Pancreas (tissue), 10 donors: ENCODE results near the gene PSME3. TPM values are rescaled to one million over a fixed set of nuclear protein-coding genes. Genes with fewer than 3 reads are reported as not detected.
A peak's percentile ranks its signal among the peaks of the same experiment; 100 is the strongest.

Source experiments
- ATAC-seq, 4 donors: fragments of 200-7000 bp; cut with Tn5 transposase; one replicate each; pipeline versions ENCODE4 v1.8.0 to v1.9.1; 2020; ENCODE audit warnings: mild to moderate bottlenecking in 4 of 4, moderate library complexity in 4 of 4
- DNase-seq, 6 donors: peaks; one replicate each; pipeline ENCODE4 v3.0.0-alpha.2; 2020
- FAIRE-seq: peaks from 2 replicates; lab custom pipeline; 2012; peaks lifted over from hg19 to GRCh38; lab: Jason Lieb, UNC
- H3K27ac ChIP-seq, 4 donors: fragments of 200-600 bp; sonication (generic); 1 replicate in 3 of 4; 2 replicates in 1 of 4; pipeline versions ENCODE4 v1.5.0 to v1.8.0; 2020
- H3K27me3 ChIP-seq, 4 donors: fragments of 200-600 bp; one replicate each; pipeline ENCODE4 v1.8.0; 2021
- H3K36me3 ChIP-seq, 3 donors: fragments of 200-600 bp; sonication (generic) in 1 of 3; one replicate each; pipeline versions ENCODE4 v1.5.0 to v1.8.0; 2020 to 2021
- H3K4me1 ChIP-seq, 3 donors: fragments of 200-600 bp; one replicate each; pipeline ENCODE4 v1.8.0; 2021
- H3K4me3 ChIP-seq, 4 donors: fragments of 200-600 bp; sonication (generic) in 2 of 4; one replicate each; pipeline versions ENCODE4 v1.5.0 to v1.8.0; 2020 to 2021
- H3K9me3 ChIP-seq, 4 donors: fragments of 200-600 bp; one replicate each; pipeline ENCODE4 v1.8.0; 2021
- WGBS, 2 donors: extraction: QIAGEN DNeasy Blood & Tissue Kit; methylation state at CpG; one replicate each; pipeline ENCODE4 v1.1.7; 2013; 5-methylcytosine and 5-hydroxymethylcytosine counted together
- intact Hi-C, 3 donors: fragments of 100-400 bp; cut with DNase I; formaldehyde crosslinking; loops; one replicate each; pipeline versions ENCODE4 v1.11.1 to v1.14.2; 2022
- polyA plus RNA-seq, 2 donors: library from polyadenylated mRNA; stranded (reverse); fragments of 200-250 nt; gene quantifications; one replicate each; pipeline ENCODE4 v1.2.3, GENCODE V29; 2013
- total RNA-seq, 6 donors: library from RNA; stranded (reverse); fragmentation: NEBNext Ultra II Directional in 4 of 6; extraction: Animal tissue kit (Norgen Biotek cat#: 25700) in 4 of 6; gene quantifications; one replicate each; pipeline versions ENCODE4 v1.2.1 to v1.2.4, GENCODE V29; 2021 to 2023
- TF ChIP-seq, protein P1 (sequence below), 4 donors: fragments of 200-600 bp; sonication (generic) in 3 of 4; IDR thresholded peaks; one replicate each; pipeline versions ENCODE4 v1.5.0 to v1.8.0; 2021; ENCODE audit warnings: antibody characterized with exemption in 4 of 4
- donor health status: healthy with polysubstance abuse.
- donor health status: DM: no; HTN: no; CAD: no; lungs with moderate emphysema.
- donor health status: DM: no; HTN: no; CAD: no.
- donor health status: control.
- donor health status: control.
- donor health status: Bipolar disorder and iron deficiency.
- donor health status: DM: yes; HTN: yes; CAD: no.
- donor health status: DM: no; HTN: no; CAD: no.
- donor health status: DM: no; HTN: no; CAD: no.
- donor health status: DM: yes; HTN: yes; CAD: no.

The PSME3 gene
- total and polyA plus RNA-seq, 8 donors = 17.8 to 51.6 (median 35.8) TPM

GRCh38 chr17:42821176-42821575 lies 12.0 kb upstream of the PSME3 start:
- Histone ChIP-seq H3K4me1 (peaks cover 0 to 13% (median 10%) of the 10 kb centered on the region in 3 donors), H3K27me3 (no peaks in the 10 kb centered on the region), H3K36me3 (peaks cover 0 to 49% (median 12%) of the 10 kb centered on the region in 3 donors), H3K4me3 (no peak overlapping the region), H3K9me3 (no peaks in the 10 kb centered on the region), H3K27ac (no peak overlapping the region)
- FAIRE-seq (no peak), ATAC-seq (no peak), DNase-seq (no peak)
- intact Hi-C loops = loop anchor here in 2 of 3 donors (10.0 kb wide), 2 partner anchors 96 to 116 kb away; no protein-coding TSS in a partner anchor
- TF ChIP-seq, protein P1, sequence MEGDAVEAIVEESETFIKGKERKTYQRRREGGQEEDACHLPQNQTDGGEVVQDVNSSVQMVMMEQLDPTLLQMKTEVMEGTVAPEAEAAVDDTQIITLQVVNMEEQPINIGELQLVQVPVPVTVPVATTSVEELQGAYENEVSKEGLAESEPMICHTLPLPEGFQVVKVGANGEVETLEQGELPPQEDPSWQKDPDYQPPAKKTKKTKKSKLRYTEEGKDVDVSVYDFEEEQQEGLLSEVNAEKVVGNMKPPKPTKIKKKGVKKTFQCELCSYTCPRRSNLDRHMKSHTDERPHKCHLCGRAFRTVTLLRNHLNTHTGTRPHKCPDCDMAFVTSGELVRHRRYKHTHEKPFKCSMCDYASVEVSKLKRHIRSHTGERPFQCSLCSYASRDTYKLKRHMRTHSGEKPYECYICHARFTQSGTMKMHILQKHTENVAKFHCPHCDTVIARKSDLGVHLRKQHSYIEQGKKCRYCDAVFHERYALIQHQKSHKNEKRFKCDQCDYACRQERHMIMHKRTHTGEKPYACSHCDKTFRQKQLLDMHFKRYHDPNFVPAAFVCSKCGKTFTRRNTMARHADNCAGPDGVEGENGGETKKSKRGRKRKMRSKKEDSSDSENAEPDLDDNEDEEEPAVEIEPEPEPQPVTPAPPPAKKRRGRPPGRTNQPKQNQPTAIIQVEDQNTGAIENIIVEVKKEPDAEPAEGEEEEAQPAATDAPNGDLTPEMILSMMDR (IDR thresholded peaks at IDR 0.05) = no peak
- 91 to 92% methylated on average over 7 of the region's 7 CpGs for WGBS, 2 donors

DNA sequence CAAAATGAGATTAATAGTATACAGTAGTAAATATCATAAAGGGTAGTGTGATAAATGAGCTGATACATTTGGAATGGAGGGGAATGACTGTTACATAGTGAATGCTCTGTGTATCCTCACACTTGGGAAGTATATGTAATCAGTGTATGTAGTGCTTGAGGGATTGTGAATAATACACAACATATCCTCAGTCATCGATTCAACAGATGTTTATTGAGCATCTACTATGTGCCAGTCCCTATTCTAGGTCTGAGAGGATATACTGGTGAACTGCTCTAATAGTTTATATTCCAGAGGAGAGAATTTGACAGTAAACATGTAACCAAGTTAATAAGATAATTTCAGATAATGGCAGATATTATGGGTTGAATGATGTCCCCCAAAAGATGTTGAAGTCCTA lies 5.7 kb upstream of the PSME3 start:
- H3K27me3 ChIP-seq = no peaks in the 10 kb centered on the region
- peaks cover 5 to 20% (median 19%) of the 10 kb centered on the region in 3 donors for H3K4me1 ChIP-seq
- 84 to 94% methylated on average over 1 of the region's 1 CpG for WGBS, 2 donors
- no peaks in the 10 kb centered on the region for H3K36me3 ChIP-seq
- TF ChIP-seq, protein P1 (IDR thresholded peaks at IDR 0.05) = no peak
- H3K27ac ChIP-seq = no peak overlapping the region
- intact Hi-C loops = loop anchor here in 2 of 3 donors (10.0 kb wide), 2 partner anchors 103 to 123 kb away; no protein-coding TSS in a partner anchor
- no peak overlapping the region for H3K4me3 ChIP-seq
- H3K9me3 ChIP-seq = no peaks in the 10 kb centered on the region
- no peak for DNase-seq
- FAIRE-seq = no peak
- ATAC-seq = no peak

DNA sequence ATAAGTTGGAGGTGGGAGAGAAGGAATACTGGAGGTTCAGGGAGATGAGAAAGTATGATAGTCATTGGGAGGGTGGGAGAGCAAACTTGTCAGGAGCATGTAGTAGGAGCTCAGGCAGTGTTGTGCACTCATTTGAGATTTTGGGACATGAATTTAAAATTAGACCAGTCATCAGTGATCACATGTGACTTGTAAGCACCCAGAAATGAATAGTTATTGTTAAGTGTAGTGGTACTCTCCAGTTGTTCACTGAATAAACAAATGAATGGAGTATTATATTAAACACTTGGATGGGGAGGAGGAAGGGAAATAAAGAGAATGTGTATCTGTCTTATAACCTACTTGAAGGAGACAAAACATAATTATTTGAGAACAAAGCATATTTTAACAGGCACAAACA lies 2.2 kb upstream of the PSME3 start:
- TF ChIP-seq, protein P1 (IDR thresholded peaks at IDR 0.05) = no peak
- DNase-seq (no peak), ATAC-seq (no peak), FAIRE-seq (no peak)
- Histone ChIP-seq H3K9me3 (no peaks in the 10 kb centered on the region), H3K27me3 (no peaks in the 10 kb centered on the region), H3K4me3 (no peak overlapping the region), H3K36me3 (peaks cover 0 to 5% (median 0%) of the 10 kb centered on the region in 3 donors), H3K27ac (no peak overlapping the region), H3K4me1 (peaks cover 5 to 16% (median 11%) of the 10 kb centered on the region in 3 donors)
- intact Hi-C loops = no loop called here

- Histone ChIP-seq H3K4me3 (peak overlapping the region; percentile 69 to 98 (median 93)), H3K36me3 (peaks cover 0 to 15% (median under 1%) of the 10 kb centered on the region in 3 donors), H3K27me3 (no peaks in the 10 kb centered on the region), H3K9me3 (no peaks in the 10 kb centered on the region), H3K27ac (peak overlapping the region; percentile 72 to 88 (median 85)), H3K4me1 (peaks cover 5 to 16% (median 11%) of the 10 kb centered on the region in 3 donors)
- ATAC-seq = peak; percentile 29 to 59 (median 41)
- intact Hi-C loops = no loop called here
- 12% methylated on average over 9 of the region's 9 CpGs for WGBS, 2 donors
- FAIRE-seq = no peak
- TF ChIP-seq, protein P1 (IDR thresholded peaks at IDR 0.05) = no peak
- DNase-seq = no peak
These were observed 824 bp upstream of the PSME3 start for GRCh38 chr17:42832213-42832933.
